GM15510 (cell line): ENCODE data around the gene IQSEC1.

Experiments used
- POLR2A ChIP-seq: IDR thresholded peaks from 3 replicates; pipeline ENCODE4 v1.6.1; 2011; ENCODE audit warnings: borderline replicate concordance; ENCODE audit not compliant: insufficient read length; ENCODE audit errors: extremely low read depth

The IQSEC1 gene

DNA sequence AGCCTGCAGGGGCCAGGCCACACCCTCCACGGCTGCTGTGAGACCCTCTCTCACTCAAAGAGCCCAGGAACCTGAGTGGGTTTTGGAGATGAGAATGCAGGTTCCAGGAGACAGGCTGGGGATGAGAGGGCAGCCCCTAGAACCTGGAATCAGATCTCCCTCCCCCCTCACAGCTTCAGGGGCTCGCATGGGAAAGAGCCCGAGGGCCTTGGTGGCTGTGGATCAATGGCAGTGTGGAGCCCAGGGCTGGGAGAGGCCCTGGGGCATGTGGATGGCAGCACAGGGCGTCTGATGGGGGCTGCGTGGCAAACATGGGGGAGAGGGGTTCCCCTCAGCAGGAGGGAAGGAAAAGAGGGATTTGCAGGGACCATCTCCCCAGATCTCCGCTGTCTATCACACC lies 119.0 kb downstream of the IQSEC1 start:
- TF ChIP-seq POLR2A = no peak

GRCh38 chr3:12953201-12953995 lies 119.8 kb downstream of the IQSEC1 start:
- no peak for TF ChIP-seq POLR2A

- no peak for TF ChIP-seq POLR2A
Observed at GRCh38 chr3:12952343-12953200, 120.7 kb downstream of the IQSEC1 start.

- no peak for TF ChIP-seq POLR2A
Observed at GRCh38 chr3:12948891-12949711, 124.1 kb downstream of the IQSEC1 start.

GRCh38 chr3:12948371-12948770 lies 124.9 kb downstream of the IQSEC1 start:
- TF ChIP-seq POLR2A = no peak

DNA sequence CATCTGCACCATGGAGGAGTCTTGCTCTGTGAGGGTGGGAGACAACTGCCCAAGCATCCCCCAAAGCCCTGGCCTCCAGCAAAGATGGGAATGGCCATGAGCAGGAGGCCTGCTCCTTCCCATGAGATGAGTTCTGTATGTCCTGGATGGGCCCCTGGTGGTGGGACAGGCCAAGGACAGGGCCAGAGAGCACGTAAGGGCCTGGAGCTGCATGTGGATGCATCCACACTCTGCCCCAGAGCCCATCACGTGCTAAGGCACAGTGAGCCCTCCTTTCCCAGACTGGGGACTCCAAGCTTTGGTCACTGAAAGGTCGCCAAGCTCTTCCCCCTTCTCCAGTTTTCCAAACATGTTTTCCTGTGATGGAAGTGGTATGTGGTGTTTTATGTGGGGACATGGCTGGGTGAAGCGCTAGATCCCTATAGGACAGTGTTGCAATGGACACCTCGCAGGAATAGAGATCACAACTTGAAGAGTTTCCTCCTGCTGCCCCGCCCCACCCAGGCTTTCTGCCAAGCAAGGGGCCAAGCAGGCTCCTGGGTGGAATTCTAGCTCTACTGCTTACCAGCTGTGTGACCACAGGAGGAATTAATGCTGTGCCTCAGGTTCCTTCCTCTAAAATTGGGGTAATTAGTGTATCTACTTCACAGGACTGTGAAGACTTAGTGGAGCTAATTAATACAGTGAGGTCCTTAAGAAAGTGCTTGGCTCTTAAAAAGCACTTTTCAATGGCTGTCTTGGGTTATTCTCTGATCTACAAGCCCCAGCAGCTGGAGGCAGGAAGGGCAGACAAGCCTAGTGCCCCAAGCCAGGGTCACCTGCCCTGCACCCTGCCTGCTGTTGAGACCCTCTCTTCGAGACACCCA lies 125.5 kb downstream of the IQSEC1 start:
- no peak for TF ChIP-seq POLR2A

DNA sequence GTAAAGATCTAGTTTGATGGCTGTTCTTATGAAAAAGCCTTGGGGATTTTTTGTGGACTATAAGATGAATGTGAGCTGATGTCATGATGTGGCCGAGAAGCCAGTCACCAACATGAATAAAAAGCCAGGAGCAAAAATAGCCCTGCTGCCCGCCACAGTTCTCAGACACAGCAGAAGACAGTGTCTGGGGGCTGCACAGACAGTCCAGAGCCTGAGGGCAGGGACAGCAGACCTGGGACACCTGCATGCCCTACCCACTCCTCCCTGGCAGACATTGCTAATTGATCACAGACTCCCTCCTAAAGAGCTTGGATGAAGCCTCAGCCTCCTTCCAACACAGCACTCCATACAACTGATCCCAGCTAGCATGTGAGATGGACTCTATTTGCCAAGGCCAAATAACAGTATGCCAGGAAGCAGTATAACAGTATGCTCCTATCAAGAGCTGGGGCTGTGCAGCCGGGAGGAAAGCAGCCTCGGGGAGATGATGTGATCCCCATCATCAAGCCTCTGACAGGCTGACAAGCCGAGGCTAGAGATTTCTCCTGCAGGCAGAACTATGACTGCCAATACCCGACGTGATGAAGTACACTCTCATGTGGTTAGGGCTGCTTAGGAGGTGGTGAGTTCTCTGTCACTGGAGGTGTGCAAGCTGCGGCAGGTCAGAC lies 126.4 kb downstream of the IQSEC1 start:
- no peak for TF ChIP-seq POLR2A

GRCh38 chr3:12946251-12946648 lies 127.0 kb downstream of the IQSEC1 start:
- no peak for TF ChIP-seq POLR2A

DNA sequence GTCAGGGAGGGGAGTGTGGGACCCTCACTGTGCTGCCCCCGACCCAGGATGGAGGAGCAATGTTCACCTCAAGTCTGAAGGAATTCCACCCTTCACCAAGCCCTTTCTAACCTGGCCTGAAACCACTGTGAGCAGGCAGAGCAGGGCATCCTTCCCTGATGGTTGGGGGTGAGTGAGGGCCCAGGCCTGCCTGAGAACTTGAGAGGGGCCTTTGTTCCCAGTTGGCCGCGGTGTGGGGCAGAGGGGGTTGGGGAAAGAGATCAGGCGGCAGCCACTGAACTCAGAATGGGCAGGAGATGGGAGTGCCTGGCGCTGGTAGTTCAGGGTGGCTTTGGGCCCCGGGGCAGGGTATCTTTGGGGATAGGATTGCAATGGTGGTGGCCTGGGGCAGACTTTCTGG lies 128.4 kb downstream of the IQSEC1 start:
- TF ChIP-seq POLR2A = no peak

DNA sequence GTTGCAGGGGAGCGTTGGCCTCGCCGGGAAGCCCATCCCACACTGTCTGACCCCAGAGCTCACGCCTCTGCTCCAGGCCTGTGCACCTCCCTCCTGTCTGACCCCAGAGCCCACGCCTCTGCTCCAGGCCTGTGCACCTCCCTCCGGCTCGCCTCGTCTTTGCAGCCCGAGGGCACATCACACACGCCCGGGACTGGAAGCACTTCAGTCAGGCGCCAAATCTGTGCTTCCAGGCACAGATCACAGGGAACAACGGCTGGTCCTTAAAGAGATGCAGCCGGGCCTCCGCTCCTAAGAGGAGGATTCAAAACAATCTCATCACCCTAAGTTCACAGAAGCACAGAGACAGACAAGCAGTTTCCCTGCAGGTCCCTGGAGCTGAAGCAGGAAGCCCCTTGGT lies 128.8 kb downstream of the IQSEC1 start:
- no peak for TF ChIP-seq POLR2A

GRCh38 chr3:12943124-12944021 lies 129.9 kb downstream of the IQSEC1 start:
- no peak for TF ChIP-seq POLR2A

GRCh38 chr3:12941495-12942023 lies 131.7 kb downstream of the IQSEC1 start:
- no peak for TF ChIP-seq POLR2A
